K562 (cell line): Measurements from ENCODE around the gene SPEF1. TPM values are rescaled to one million over a fixed set of nuclear protein-coding genes. Genes with fewer than 3 reads are reported as not detected.
A peak's percentile ranks its signal among the peaks of the same experiment; 100 is the strongest.

Experiments
- CREM ChIP-seq: IDR thresholded peaks from 2 replicates; pipeline ENCODE4 v1.6.1; 2014; ENCODE audit warnings: antibody characterized with exemption, low read depth
- EZH2 ChIP-seq: IDR thresholded peaks from 2 replicates; pipeline ENCODE4 v1.6.1; 2012; ENCODE audit warnings: low read depth, mild to moderate bottlenecking, inconsistent platforms, low read length, borderline replicate concordance
- FOXA1 ChIP-seq: fragments of 450-650 bp; IDR thresholded peaks from 2 replicates; pipeline ENCODE4 v1.6.1; 2016; ENCODE audit warnings: mild to moderate bottlenecking, borderline replicate concordance
- MXI1 ChIP-seq: IDR thresholded peaks from 2 replicates; pipeline ENCODE4 v1.6.1; 2011; ENCODE audit warnings: low read depth, mild to moderate bottlenecking, improper control_type of control experiment, low read length
- POLR3A ChIP-seq: IDR thresholded peaks from 2 replicates; pipeline ENCODE4 v1.6.1; 2011; ENCODE audit warnings: borderline replicate concordance, mild to moderate bottlenecking, moderate library complexity; ENCODE audit not compliant: insufficient read length, insufficient read depth; ENCODE audit errors: extremely low read depth
- RBM15 ChIP-seq: fragments of 200-400 bp; formaldehyde crosslinking; IDR thresholded peaks from 2 replicates; pipeline ENCODE4 v1.6.1; 2018; ENCODE audit warnings: mild to moderate bottlenecking, low read length, moderate library complexity; ENCODE audit not compliant: insufficient read depth
- RHOXF2B ChIP-seq: fragments of 250-450 bp; sonication (Bioruptor Pico); conservative IDR thresholded peaks from 2 replicates; pipeline ENCODE4 v1.5.1; 2021
- RUNX1 ChIP-seq: sonication (generic); IDR thresholded peaks from 2 replicates; pipeline ENCODE4 v1.6.1; 2016; ENCODE audit warnings: antibody characterized with exemption, low read depth
- SMC3 ChIP-seq: conservative IDR thresholded peaks from 2 replicates; pipeline ENCODE4 v1.6.1; 2011; ENCODE audit warnings: low read depth, low read length, improper control_type of control experiment; ENCODE audit not compliant: insufficient read depth
- ZNF830 ChIP-seq: fragments of 250-450 bp; sonication (Bioruptor Pico); IDR thresholded peaks from 2 replicates; pipeline ENCODE4 v1.5.0; 2021; ENCODE audit warnings: mild to moderate bottlenecking
- ZSCAN32 ChIP-seq: fragments of 450-650 bp; formaldehyde crosslinking; IDR thresholded peaks from 2 replicates; pipeline ENCODE4 v1.4.0; 2020; ENCODE audit warnings: mild to moderate bottlenecking, moderate library complexity
- polyA plus RNA-seq, 8 experiments: library from polyadenylated mRNA; depleted of rRNA in 4 of 8; stranded (reverse) in 5 of 8; unstranded in 3 of 8; fragments of >200 nt; fragmentation: Nextera tagmentation in 2 of 8; fragmentation: Illumina TruSeq in 1 of 8; extraction: Ambion mirVana in 2 of 8; extraction: Trizol in 1 of 8; gene quantifications; 2 replicates each; pipeline versions ENCODE4 v1.2.1 to v1.2.3, GENCODE V29; 2011 to 2014; ENCODE audit warnings: inconsistent platforms in 1 of 8, missing spikeins in 1 of 8
- total RNA-seq, 7 experiments: library from RNA; depleted of rRNA in 6 of 7; stranded (reverse); fragments of >200 nt in 6 of 7; fragmentation: Illumina TruSeq in 2 of 7; extraction: Trizol in 2 of 7; gene quantifications; 2 replicates each; pipeline versions ENCODE4 v1.2.1 to v1.2.3, GENCODE V29; 2011 to 2021; ENCODE audit warnings: low replicate concordance in 1 of 7
- TF ChIP-seq, protein P1 (sequence below): fragments of 250-450 bp; sonication (Bioruptor Pico); IDR thresholded peaks from 2 replicates; pipeline ENCODE4 v1.4.0; 2020
- TF ChIP-seq, protein P2 (sequence below): fragments of 250-450 bp; sonication (Bioruptor Pico); IDR thresholded peaks from 2 replicates; pipeline ENCODE4 v1.8.0; 2022; ENCODE audit warnings: moderate library complexity, mild to moderate bottlenecking, inconsistent platforms
- TF ChIP-seq, protein P3 (sequence below), 2 experiments: IDR thresholded peaks in 1 of 2; conservative IDR thresholded peaks in 1 of 2; 2 replicates each; pipeline ENCODE4 v1.6.1; 2016; ENCODE audit warnings: low read depth in 2 of 2, mild to moderate bottlenecking in 1 of 2, missing compliant biosample characterization in 1 of 2, missing genetic modification characterization in 1 of 2, moderate library complexity in 1 of 2
- TF ChIP-seq, protein P4 (sequence below): sonication (generic); formaldehyde crosslinking; IDR thresholded peaks from 2 replicates; pipeline ENCODE4 v1.8.0; 2022; ENCODE audit warnings: mild to moderate bottlenecking, low read depth, missing genetic modification reagents

The SPEF1 gene
- total and polyA plus RNA-seq, 9 of the 15 experiments (the other 6 are each of a cell fraction or from before 2014, with no cell fraction given), result not detected

DNA sequence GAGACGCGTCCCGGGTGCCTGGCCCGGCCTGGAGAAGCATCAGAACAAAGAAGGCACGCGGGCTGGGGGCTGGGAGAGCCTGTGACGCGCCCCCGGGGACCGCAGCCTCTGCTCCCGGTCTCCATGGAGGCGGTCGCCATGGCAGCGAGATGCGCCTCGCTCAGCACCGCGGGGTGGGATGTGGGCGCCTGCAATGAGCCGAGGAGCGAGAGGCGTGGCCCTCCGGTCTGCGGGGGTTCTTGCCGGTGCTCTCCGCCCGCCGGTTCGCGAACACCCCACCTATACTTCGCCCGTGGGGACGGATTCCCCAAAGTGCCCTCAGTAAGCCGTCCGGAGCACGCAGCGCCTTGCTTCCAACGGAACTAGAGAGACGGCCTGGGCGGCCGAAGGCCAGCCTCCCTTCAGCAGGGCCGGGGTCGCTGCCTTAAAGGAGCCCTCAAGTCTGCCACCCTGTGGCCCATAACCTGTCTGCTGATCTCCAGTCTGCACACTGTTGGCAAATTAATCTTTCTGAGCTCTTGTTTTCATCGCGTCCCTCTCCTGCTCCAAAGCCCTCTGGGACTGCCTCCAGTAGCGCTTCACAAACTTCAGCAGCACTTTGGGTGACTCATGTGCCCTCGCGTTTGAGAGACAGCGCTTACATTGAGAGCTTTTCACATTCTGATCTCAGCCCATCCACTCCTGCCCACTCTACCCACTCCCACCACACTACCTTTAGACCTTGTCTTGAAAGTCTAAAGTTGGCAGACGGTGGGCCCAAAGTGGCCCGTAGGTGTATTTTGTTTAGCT is 12.7 kb downstream of the SPEF1 start (continued):
- TF ChIP-seq SMC3 (0 out of 2 replicates have a peak, but pooled peaks have one; percentile 13), RHOXF2B (CRISPR knock-in tag) (no peak), CREM (no peak), ZSCAN32 (no peak), ZNF830 (CRISPR knock-in tag) (no peak), MXI1 (peak; percentile 72; the same call in 1 of the 2 replicates), POLR3A (no peak), RBM15 (no peak), RUNX1 (no peak), FOXA1 (no peak), EZH2 (no peak)
- TF ChIP-seq, protein P1, sequence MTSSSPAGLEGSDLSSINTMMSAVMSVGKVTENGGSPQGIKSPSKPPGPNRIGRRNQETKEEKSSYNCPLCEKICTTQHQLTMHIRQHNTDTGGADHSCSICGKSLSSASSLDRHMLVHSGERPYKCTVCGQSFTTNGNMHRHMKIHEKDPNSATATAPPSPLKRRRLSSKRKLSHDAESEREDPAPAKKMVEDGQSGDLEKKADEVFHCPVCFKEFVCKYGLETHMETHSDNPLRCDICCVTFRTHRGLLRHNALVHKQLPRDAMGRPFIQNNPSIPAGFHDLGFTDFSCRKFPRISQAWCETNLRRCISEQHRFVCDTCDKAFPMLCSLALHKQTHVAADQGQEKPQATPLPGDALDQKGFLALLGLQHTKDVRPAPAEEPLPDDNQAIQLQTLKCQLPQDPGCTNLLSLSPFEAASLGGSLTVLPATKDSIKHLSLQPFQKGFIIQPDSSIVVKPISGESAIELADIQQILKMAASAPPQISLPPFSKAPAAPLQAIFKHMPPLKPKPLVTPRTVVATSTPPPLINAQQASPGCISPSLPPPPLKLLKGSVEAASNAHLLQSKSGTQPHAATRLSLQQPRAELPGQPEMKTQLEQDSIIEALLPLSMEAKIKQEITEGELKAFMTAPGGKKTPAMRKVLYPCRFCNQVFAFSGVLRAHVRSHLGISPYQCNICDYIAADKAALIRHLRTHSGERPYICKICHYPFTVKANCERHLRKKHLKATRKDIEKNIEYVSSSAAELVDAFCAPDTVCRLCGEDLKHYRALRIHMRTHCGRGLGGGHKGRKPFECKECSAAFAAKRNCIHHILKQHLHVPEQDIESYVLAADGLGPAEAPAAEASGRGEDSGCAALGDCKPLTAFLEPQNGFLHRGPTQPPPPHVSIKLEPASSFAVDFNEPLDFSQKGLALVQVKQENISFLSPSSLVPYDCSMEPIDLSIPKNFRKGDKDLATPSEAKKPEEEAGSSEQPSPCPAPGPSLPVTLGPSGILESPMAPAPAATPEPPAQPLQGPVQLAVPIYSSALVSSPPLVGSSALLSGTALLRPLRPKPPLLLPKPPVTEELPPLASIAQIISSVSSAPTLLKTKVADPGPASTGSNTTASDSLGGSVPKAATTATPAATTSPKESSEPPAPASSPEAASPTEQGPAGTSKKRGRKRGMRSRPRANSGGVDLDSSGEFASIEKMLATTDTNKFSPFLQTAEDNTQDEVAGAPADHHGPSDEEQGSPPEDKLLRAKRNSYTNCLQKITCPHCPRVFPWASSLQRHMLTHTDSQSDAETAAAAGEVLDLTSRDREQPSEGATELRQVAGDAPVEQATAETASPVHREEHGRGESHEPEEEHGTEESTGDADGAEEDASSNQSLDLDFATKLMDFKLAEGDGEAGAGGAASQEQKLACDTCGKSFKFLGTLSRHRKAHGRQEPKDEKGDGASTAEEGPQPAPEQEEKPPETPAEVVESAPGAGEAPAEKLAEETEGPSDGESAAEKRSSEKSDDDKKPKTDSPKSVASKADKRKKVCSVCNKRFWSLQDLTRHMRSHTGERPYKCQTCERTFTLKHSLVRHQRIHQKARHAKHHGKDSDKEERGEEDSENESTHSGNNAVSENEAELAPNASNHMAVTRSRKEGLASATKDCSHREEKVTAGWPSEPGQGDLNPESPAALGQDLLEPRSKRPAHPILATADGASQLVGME (CRISPR knock-in tag), result peak; percentile 98
- TF ChIP-seq, protein P2, sequence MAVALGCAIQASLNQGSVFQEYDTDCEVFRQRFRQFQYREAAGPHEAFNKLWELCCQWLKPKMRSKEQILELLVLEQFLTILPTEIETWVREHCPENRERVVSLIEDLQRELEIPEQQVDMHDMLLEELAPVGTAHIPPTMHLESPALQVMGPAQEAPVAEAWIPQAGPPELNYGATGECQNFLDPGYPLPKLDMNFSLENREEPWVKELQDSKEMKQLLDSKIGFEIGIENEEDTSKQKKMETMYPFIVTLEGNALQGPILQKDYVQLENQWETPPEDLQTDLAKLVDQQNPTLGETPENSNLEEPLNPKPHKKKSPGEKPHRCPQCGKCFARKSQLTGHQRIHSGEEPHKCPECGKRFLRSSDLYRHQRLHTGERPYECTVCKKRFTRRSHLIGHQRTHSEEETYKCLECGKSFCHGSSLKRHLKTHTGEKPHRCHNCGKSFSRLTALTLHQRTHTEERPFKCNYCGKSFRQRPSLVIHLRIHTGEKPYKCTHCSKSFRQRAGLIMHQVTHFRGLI (CRISPR knock-in tag), result no peak
- TF ChIP-seq, protein P3, sequence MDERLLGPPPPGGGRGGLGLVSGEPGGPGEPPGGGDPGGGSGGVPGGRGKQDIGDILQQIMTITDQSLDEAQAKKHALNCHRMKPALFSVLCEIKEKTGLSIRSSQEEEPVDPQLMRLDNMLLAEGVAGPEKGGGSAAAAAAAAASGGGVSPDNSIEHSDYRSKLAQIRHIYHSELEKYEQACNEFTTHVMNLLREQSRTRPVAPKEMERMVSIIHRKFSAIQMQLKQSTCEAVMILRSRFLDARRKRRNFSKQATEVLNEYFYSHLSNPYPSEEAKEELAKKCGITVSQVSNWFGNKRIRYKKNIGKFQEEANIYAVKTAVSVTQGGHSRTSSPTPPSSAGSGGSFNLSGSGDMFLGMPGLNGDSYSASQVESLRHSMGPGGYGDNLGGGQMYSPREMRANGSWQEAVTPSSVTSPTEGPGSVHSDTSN (CRISPR knock-in tag; IDR thresholded peaks at IDR 0.05; ENCODE audit: low read depth), result no peak
- TF ChIP-seq, protein P3 (tag; conservative IDR thresholded peaks at IDR 0.05; ENCODE audit: low read depth), result peak; percentile 45; the same call in 1 of the 2 replicates
- TF ChIP-seq, protein P4, sequence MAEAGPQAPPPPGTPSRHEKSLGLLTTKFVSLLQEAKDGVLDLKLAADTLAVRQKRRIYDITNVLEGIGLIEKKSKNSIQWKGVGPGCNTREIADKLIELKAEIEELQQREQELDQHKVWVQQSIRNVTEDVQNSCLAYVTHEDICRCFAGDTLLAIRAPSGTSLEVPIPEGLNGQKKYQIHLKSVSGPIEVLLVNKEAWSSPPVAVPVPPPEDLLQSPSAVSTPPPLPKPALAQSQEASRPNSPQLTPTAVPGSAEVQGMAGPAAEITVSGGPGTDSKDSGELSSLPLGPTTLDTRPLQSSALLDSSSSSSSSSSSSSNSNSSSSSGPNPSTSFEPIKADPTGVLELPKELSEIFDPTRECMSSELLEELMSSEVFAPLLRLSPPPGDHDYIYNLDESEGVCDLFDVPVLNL (CRISPR knock-in tag), result no peak
